ENCODE data around the gene EPHX1.
"Not testable (repeated sequence)": the region's sequence is repeated elsewhere in the genome, so short reads cannot be mapped to it uniquely, and the experiment has no call there.

The EPHX1 gene

DNA sequence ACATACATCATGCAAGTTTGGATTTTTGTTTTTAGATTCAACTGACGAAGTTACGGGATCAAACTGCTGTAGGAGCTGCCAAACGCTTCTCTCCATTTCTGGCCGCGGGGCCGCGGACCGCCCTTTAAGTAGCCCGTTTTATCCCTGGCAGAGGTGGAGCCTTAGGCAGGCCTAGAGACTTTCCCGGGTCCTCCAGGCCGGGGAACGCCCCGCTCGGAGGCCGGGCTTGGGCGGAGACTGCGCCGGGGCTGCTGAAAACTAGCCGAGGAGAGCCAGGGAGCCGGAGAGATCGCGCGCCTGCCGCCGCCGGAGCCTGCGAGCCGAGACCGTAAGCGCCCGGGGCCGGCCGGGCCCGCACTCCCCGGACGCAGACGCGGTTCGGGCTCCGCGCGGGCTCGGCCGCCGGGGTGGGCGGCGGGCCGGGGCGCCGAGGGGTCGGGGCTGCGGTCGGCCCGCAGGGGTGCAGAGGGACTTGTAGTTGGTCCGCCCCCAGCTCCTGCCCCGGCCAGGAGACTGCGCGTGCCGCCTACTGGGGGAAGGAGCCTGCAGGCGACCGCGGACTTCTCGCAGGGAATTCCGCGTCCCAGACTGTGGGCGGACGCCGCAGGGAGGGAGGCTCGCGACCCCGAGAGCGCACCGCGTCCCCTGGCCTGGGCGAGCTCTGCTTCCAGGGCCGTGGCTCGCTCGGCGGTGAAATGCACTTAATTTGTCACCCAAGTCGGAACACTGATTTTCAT lies at the start of gene EPHX1:
Gene EPHX1, plus strand, starts transcription at position 283 of the 737 bp plus-strand sequence. CDS start 18,606 bp downstream, outside the sequence.
- peak; percentile 96 for DNase-seq

DNA sequence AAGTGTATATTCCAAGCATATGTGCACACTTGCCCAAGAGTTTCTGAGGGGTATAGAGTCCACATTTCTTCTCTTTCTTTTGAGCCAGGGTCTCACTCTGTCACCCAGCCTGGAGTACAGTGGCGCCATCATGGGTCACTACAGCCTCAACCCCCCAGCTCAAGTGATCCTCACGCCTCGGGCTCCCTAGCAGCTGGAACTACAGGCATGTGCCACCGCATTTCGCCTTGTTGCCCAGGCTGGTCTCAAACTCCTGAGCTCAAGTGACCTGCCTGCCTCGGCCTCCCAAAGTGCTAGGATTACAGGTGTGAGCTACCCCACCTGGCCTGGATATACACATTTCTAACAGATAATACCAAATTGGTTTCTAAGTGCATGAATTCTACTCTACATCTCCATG lies 49.4 kb upstream of the EPHX1 start:
- DNase-seq: no peak

DNA sequence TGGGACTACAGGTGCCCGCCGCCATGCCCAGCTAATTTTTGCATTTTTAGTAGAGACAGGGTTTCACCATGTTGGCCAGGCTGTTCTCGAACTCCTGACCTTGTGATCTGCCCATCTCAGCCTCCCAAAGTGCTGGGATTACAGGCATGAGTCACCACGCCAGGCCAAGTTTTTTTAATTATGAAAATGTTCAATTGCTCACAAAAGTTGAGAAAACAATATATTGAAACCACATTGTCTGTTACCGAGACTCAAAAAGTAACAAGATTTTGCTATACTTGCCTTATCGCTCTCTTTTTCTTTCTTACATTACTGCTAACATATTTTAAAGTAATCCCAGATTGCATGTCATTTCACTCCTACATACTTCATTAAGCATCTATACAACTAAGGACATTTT lies 48.5 kb upstream of the EPHX1 start:
- DNase-seq: not testable (repeated sequence)

DNA sequence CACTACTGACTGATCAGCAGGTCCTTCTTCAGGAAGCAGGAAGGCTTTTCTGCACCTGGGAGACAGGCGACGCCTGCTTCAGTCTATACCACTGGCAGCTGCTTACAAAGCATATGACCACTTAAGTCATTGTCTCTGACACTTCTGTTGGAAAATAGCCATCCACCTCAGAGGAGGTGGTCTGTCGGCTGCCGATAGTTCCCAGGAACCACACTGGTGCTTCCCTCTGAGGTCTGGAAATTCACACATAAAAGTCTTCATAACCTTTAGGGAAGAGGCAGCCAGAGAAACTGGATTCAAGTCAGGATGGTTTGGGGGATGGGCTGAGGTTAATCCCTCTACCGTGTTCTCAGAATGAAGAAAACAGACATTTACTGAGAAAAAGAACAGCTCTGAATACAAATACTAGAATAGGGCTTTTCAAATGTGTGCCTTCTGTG lies 47.9 kb upstream of the EPHX1 start:
- peak; percentile 51 for DNase-seq

DNA sequence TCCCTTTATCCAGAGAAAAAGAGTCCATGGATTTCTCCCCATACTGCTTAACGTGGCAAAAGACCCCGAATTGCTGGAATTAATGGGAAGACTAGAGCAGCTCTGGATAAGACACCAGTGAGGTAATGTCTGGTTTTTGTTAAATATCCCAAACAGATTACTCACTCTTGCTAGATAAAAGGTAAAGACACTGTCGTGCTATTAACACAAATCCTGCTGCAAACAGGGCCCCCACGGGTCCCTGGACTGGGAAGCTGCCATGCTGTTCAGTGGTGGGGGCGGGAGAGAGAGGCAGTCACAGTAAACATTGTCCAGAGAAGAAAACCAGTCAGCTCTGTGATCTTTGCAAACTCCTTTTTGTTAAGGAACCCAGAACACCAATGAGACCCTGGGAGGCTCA lies 47.5 kb upstream of the EPHX1 start:
- peak; percentile 76 for DNase-seq

DNA sequence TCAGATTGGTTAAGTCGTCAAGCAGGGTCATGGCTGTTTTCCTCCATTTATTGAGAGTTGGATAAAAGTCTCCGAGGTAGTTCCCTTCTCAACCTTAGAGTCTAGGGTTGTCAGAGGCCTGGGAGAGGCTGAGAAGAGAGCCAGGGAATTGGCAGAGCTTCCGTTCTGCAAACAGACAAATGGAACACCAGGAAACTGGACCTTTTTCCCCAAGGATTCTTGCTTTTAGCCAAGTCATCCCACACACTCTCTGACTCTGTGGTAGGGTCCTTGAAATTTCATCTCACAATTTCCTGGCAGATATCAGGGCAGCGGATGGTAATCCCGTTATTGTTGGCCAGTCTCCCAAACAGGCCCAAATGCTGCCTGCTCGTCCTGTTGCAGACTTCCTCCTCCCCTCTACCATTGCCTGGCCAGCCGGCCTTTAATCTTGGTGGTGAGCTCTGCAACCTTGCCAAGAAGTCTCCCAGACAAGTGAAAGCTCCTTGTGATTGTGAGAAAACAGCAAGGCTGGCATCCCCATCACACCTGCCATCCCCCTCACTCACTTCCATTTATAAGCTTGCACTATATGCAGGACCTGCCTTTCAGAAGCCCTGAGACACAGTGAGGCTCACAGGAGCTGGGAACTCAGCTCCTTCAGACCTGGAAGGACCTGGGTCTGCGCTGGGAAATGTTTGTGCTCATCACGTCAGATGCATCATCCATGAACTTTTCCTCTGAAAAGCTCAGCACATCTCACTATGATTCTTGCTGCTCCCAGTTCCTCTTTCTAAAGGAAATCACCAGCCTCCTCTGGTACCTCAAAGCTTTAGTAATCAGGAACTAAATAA lies 46.0 kb upstream of the EPHX1 start:
- DNase-seq: peak; percentile 66

DNA sequence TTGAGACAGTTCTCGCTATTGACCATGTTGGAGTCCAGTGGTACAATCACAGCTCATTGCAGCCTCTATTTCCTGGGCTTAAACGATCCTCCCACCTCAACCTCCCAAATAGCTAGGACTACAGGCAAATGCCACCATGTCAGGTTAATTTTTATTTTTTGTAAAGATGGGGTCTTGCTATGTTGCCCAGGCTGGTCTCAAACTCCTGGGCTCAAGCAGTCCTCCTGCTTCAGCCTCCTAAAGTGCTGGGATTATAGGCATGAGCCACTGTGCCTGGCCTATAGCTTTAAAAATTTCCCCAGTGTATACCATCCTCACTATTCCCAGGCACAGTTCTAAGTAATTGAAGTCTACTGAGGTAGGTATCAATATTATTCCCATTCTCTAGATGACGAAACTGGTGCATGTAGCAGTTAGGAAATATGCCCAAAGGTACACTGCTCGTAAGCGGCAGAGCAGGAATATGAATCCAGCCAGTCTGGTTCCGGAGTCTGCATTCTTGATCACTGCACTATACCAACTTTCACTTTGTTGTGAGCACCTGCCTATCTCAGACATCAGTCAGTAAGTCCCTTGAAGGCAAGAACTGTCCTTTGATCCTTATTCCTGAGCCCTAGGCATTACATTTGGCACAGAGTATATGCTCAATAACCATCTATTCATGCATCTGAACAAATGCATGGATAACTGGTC lies 43.8 kb upstream of the EPHX1 start:
- DNase-seq: no peak

DNA sequence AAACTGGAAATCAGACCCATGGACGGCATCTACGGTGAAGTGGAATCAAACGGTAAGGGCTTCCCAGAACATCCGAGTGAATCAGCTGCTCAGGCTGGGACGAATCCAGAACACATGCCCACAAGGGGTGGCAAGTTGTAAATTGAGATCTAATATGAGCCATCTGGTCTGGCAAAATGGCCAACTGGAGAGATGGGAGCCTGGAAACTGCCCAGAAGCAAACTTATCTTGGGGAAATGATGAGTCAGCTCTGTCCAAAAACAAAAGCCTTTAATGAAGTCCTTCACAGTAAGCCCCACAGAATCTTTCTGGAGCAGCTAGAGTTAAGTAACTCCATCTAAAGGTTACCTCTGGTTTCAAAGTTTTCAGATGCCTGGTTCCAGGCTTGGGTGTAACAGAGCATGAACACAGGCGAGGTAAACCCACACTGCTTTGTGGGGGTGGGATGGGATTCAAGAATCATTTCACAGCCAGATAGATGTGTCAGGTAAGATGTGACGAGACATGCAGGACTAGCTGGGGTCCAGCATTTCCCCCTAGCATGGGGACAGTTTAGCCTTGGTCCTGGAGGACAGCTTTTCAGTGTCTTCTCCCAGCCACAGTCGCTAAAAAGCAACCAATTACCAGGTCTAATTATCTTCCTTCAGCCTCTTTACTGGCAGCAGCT lies 42.8 kb upstream of the EPHX1 start:
- DNase-seq: peak; percentile 78

DNA sequence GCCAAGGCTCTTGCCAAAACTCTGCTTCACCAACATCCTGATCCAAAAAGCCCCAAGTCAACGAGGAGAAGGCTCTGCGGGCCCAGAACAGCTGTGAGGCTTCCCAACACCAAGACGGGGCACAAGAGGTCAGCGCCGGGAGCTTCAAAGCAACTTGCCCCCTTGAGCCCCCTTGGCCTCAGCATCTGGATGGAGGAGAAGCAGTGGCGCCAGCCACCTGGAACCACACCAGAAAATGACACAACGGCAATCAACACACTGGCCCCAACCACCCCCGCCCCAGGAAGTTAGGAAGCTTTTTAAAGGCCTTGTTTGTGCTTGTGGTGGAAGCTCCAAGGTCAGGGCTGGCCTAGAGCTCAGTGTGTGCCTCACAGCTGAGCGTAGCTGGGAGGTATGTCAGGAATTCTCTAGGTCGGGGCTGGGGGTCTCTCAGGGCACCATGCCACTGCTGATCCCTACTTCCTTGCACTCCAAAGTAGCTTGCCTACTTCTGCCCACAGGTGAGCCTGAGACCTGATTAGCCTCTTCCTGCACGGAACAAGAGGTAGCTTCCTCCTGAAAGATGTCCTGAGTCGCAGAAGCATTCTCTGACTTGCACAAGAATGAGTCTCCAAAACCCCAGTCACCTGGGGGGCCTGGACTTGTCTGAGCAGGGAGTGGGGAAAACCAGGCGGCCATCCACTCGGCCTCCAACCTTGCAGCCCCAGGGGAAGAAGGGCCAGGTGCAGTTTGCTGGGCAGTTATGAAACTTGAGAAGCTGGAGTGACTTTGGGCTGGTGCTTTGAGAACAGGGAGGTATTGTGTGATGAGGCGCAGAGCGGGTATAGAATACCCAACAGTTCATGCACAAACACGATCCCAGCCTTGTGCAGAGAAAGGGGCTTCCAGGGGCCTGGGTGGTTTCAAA lies 42.0 kb upstream of the EPHX1 start:
- DNase-seq: peak; percentile 85

DNA sequence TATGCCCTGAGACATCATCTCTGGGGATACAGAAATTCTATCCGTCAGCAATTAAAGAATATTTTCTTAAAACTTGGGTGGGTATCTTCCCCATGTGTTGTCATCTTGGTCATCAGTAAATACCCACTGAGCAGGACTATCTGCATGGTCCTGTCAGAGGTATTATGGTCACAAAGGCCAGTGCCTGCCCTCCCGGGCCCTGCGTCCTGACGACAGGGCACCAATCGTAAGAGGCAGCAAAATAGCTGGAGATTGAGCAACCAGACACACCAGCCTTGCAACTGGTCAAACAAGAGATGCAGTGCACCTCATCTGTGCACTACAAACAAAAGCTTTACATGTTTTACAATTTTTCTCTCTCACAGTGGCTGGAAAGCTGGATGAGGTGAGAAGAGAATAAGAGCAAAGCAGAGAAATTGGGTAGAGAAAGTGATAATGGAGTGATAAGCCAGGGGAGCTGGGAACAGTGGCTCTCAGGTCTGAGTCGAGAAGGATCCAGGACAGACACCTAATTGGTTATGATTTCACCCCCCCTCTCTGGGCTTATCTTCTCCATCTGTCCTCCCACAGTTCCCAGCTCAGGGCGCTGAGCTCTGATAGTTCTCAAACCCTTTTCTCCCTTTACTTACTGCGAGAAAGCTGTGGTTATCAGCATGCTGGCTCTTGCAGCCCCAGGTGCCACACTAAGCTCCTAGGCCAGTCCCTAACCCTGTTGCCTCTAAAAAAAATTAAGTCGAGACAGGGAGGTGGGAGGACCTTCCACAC lies 41.1 kb upstream of the EPHX1 start:
- DNase-seq: no peak

DNA sequence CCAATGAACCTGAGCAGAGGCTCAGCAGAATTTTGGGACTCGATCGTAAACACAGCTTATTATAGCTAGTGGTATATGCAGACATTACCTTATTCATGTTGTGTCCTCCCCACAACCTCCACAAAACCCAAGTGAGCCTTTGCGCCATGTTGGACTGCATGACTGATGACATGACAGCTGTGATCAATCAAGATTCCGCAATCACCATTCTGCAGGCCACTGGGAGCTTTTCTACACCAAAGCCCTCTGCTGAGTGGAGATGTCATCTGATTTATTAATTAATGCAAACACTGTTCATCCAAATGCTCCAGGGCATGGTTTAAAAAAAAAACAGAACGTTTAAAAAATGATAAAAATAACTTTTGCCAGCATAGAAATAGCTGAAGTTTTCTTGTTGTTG lies 40.2 kb upstream of the EPHX1 start:
- DNase-seq: no peak

DNA sequence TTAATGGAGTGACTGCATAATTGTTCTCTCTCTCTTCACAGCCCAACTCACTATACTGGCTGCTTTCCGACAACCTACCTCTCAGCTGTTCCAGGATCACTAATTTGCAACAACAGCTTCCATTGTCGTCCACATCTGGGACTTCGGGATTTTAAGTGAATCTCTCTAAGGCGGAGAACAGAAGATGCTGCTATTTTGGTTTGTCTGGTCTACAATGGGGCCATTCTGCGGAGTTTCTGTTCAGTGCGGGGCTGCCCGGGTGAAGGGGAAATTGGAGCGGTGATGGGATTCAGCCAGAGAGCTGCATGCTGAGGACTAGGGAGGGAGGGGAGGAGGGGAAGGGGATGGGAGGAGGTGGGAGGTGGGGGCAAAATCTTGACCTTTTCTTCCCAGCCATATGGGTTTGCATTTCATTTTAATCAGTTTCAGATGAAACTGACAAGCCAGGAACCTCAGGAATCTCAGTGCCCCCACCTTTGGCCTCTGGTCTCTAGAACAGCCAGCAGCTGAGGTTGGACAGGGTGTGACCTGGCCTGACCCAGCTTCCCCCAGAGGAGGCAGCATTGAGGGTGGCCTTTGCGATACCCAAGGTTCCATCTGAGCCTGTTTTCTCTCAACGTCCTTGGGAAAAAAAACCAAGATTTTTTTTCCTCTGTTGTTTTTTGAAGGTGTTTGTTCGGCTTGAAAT lies 39.2 kb upstream of the EPHX1 start:
- no peak for DNase-seq

DNA sequence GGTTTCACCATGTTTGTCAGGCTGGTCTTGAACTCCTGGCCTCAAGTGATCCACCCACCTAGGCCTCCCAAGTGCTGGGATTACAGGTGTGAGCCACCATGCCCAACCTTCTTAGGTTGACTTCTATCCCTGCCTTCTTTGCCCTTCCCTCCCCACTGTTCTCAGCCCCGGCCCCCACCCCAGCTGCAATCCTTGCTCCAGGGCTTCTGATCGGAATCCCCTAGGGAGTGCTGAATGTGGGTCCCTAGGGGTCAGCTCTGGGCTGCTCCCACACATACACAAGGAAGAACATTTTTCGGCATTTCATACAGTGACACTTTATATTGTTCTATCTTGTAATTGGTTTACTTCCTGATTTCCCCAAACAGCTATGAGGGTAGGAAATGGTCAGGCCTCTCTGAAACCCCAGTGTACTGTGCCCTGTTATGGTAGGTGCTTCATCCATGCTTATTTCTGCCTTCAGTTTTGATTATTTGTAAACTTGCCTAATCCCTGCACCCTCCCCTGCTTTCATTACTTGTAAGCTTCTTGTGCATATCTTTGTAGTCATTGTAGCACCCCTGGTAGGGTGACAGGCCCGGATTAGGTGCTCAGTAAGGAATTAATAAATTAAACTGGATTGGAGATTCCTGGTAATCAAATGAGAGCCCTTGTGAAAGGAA lies 38.1 kb upstream of the EPHX1 start:
- no peak for DNase-seq

DNA sequence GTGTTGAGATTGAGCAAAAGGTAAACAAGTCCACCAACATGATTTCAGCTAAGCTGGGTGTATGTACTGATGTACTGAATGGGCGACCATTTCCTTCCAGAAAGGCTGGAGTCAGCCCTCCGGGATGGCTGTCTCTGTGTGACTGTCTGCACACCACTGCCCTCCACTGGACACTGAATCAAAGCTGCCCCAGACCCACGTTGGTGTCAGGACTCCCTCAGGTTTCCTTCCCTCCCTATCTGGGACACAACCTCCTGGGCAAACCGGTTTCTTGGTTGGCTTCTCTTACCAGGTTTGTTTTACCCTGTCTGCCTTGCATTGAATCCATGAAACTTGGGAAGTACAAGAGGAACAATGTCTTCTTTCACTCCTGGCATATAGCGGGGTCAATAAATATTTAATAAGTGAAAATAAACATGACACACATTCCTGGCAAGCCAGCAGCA lies 37.6 kb upstream of the EPHX1 start:
- DNase-seq: peak; percentile 90

DNA sequence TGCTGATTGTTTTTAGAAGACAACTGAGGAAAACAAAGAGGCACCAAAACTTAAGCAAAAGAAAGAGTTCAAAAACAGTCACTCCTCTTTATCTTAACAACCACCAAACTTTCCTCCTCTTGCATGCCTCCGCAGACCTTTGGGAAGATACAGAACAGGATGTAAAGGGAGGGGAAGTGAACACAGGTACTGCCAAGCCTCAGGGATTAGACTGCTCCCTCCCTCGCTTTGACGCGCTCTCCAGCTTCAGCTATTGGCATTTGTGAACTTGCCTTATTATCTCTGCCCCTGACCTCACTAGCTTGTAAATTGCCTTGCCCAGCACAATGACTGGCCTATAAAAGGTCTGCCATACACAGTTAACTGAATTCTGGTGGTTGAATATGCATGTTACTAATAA lies 37.1 kb upstream of the EPHX1 start:
- DNase-seq: no peak

DNA sequence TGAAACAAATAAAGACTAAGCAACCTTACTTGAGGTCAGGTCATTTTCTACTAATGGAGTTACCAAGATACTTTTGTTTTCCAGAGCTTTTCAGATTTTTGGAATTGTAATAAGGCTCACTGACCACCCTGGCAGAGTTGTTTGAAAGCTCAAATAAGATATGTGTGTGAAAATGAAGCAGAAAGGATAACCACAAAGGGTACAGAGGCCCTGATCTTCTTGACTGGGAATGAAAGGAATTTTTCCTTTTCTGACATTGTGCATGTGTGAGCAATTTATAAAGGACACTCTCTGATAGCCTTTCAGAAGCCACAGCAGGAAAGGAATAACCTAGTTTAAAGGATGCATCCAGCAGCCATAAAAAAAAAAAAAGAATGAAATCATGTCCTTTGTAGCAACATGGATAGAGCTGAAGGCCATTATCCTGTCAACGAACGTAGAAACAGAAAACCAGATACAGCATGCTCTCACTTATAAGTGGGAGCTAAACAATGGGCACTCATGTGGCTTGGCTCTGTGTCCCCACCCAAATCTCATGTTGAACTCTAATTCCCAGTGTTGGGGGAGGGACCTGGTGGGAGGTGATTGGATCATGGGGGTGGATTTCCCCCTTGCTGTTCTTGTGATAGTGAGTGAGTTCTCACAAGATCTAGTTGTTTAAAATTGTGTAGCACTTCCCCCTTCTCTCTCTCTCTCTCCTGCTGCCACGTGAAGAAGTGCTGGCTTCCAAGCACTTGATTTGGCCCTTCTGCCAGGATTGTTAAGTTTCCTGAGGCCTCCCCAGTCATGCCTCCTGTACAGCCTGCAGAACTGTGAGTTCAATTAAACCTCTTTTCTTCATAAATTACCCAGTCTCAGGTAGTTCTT lies 35.4 kb upstream of the EPHX1 start:
- DNase-seq: no peak

DNA sequence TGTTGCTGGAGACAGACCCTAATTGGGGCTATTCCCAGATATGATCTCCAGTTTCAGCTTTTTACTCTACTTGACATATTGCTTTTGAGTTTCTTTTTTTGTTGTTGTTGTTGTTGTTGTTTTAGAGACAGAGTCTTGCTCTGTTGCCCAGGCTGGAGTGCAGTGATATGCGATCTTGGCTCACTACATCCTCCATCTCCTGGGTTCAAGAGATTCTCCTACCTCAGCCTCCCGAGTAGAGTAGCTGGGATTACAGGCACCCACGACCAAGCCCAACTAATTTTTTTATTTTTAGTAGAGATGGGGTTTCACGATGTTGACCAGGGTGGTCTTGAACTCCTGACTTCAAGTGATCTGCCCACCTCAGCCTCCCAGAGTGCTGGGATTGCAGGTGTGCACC lies 33.6 kb upstream of the EPHX1 start:
- DNase-seq: no peak

DNA sequence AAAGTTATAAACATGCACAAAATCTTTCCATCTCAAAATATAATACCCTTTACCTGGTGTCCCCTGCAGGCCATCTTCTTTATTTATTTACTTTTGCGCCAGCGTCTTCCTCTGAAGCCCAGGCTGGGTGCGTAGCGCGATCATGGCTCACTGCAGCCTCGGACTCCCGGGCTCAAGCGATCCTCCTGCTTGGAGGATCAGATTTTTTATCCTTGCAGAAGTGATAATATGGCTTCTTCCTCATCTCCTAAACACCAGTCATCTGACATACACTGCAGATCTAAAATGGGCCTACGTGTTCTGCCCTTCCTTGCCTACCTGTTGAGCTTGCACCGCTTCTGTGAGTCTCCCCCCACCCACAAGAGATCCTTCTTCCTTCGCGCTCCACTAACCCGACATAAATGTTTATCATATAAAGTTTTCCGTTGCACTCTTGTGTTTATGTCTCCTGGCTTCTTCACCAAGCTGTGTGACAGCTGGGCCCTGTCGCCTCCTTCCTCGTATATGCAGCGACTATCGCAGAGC lies 32.8 kb upstream of the EPHX1 start:
- no peak for DNase-seq

Data from right hindlimb (tissue), 1 donor.